Astrocyte (in vitro differentiated cells and primary cell): ENCODE data around the gene CHAC1. TPM values are rescaled to one million over a fixed set of nuclear protein-coding genes. Genes with fewer than 3 reads are reported as not detected.
A peak's percentile ranks its signal among the peaks of the same experiment; 100 is the strongest.

Experiments
- DNase-seq: peaks from one replicate; pipeline ENCODE4 v3.0.0-alpha.2; 2010; ENCODE audit warnings: low read depth
- FAIRE-seq: peaks from 2 replicates; lab custom pipeline; 2011; peaks lifted over from hg19 to GRCh38; lab: Jason Lieb, UNC
- H2AFZ ChIP-seq: 2 replicates; pipeline ENCODE4 v1.6.0; 2012; ENCODE audit warnings: low read depth, low read length, inconsistent platforms
- H3K27ac ChIP-seq: 2 replicates; pipeline ENCODE4 v1.5.1; 2011; ENCODE audit warnings: low read depth, low read length, inconsistent platforms
- H3K27me3 ChIP-seq: 2 replicates; pipeline ENCODE4 v1.6.0; 2011; ENCODE audit warnings: low read length, inconsistent platforms; ENCODE audit not compliant: insufficient read depth
- H3K36me3 ChIP-seq: 2 replicates; pipeline ENCODE4 v1.5.1; 2011; ENCODE audit warnings: low read length, inconsistent platforms; ENCODE audit not compliant: insufficient read depth
- H3K4me1 ChIP-seq: 2 replicates; pipeline ENCODE4 v1.5.1; 2011; ENCODE audit warnings: low read length, inconsistent platforms; ENCODE audit not compliant: insufficient read depth
- H3K4me2 ChIP-seq: 2 replicates; pipeline ENCODE4 v1.6.0; 2012; ENCODE audit warnings: low read length, inconsistent platforms
- H3K4me3 ChIP-seq: 2 replicates; pipeline ENCODE4 v1.5.1; 2011; ENCODE audit warnings: low read depth, mild to moderate bottlenecking, low read length, inconsistent platforms; ENCODE audit not compliant: insufficient read depth
- H3K79me2 ChIP-seq: 2 replicates; pipeline ENCODE4 v1.6.0; 2012; ENCODE audit warnings: mild to moderate bottlenecking, low read length, inconsistent platforms; ENCODE audit not compliant: insufficient read depth
- H3K9ac ChIP-seq: 2 replicates; pipeline ENCODE4 v1.6.0; 2012; ENCODE audit warnings: mild to moderate bottlenecking, low read length, inconsistent platforms
- H3K9me3 ChIP-seq: 2 replicates; pipeline ENCODE4 v1.5.1; 2012; ENCODE audit warnings: low read depth, mild to moderate bottlenecking, low read length, inconsistent platforms; ENCODE audit not compliant: insufficient read depth
- H4K20me1 ChIP-seq: 2 replicates; pipeline ENCODE4 v1.6.0; 2012; ENCODE audit warnings: low read length, inconsistent platforms; ENCODE audit not compliant: insufficient read depth
- H3K27ac Mint-ChIP-seq: one replicate; pipeline ENCODE4 v1.8.0; 2021; ENCODE audit warnings: mild to moderate bottlenecking, mixed read lengths; ENCODE audit not compliant: unreplicated experiment
- H3K27me3 Mint-ChIP-seq: one replicate; pipeline ENCODE4 v1.8.0; 2021; ENCODE audit warnings: low read depth, mixed read lengths; ENCODE audit not compliant: unreplicated experiment
- H3K36me3 Mint-ChIP-seq: one replicate; pipeline ENCODE4 v1.8.0; 2021; ENCODE audit warnings: low read depth, mixed read lengths; ENCODE audit not compliant: unreplicated experiment
- H3K4me1 Mint-ChIP-seq: one replicate; pipeline ENCODE4 v1.8.0; 2021; ENCODE audit warnings: low read depth, mixed read lengths; ENCODE audit not compliant: unreplicated experiment
- H3K4me3 Mint-ChIP-seq: one replicate; pipeline ENCODE4 v1.8.0; 2021; ENCODE audit warnings: mild to moderate bottlenecking, moderate library complexity, mixed read lengths; ENCODE audit not compliant: unreplicated experiment
- H3K9me3 Mint-ChIP-seq: one replicate; pipeline ENCODE4 v1.8.0; 2021; ENCODE audit warnings: mild to moderate bottlenecking, mixed read lengths; ENCODE audit not compliant: unreplicated experiment
- CTCF ChIP-seq: IDR thresholded peaks from 2 replicates; pipeline ENCODE4 v1.5.1; 2011; ENCODE audit warnings: low read depth, mild to moderate bottlenecking, inconsistent platforms, low read length, moderate library complexity; ENCODE audit not compliant: insufficient read depth
- EZH2 ChIP-seq: IDR thresholded peaks from 2 replicates; pipeline ENCODE4 v1.6.1; 2012; ENCODE audit warnings: mild to moderate bottlenecking, low read length, inconsistent platforms; ENCODE audit not compliant: insufficient read depth
- total RNA-seq: library from RNA; stranded (reverse); gene quantifications from 2 replicates; pipeline ENCODE4 v1.2.1, GENCODE V29; 2021

The CHAC1 gene
- total RNA-seq, 1 donor from 2014 or later = 55.9 TPM

- Mint-ChIP-seq H3K27ac (no peak overlapping the region), H3K4me3 (peak overlapping the region; percentile 66), H3K4me1 (peaks cover 29% of the 10 kb centered on the region), H3K36me3 (peaks cover 39% of the 10 kb centered on the region), H3K9me3 (peaks cover 10% of the 10 kb centered on the region), H3K27me3 (peaks cover 6% of the 10 kb centered on the region)
- H3K4me1 ChIP-seq = peaks cover 7% of the 10 kb centered on the region
- FAIRE-seq (no peak), DNase-seq (no peak)
- H3K27ac ChIP-seq = no peak overlapping the region
- H2AFZ ChIP-seq = no peak overlapping the region
- TF ChIP-seq CTCF (no peak), EZH2 (no peak)
- H3K79me2 ChIP-seq = no peaks in the 10 kb centered on the region
- no peaks in the 10 kb centered on the region for H3K36me3 ChIP-seq
- H3K4me3 ChIP-seq = no peak overlapping the region
- no peak overlapping the region for H3K4me2 ChIP-seq
- H4K20me1 ChIP-seq = peaks cover 11% of the 10 kb centered on the region
- H3K9me3 ChIP-seq = no peaks in the 10 kb centered on the region
- H3K27me3 ChIP-seq = no peaks in the 10 kb centered on the region
- no peak overlapping the region for H3K9ac ChIP-seq
Measured at GRCh38 chr15:40957581-40958051, 4.3 kb downstream of the CHAC1 start.

GRCh38 chr15:40958146-40958545 is 4.9 kb downstream of the CHAC1 start:
- Histone ChIP-seq H3K27ac (no peak overlapping the region), H2AFZ (no peak overlapping the region), H3K4me3 (no peak overlapping the region), H3K4me1 (peaks cover 5% of the 10 kb centered on the region), H3K79me2 (no peaks in the 10 kb centered on the region), H3K9ac (no peak overlapping the region), H3K4me2 (no peak overlapping the region), H3K27me3 (no peaks in the 10 kb centered on the region), H4K20me1 (peaks cover 11% of the 10 kb centered on the region), H3K36me3 (no peaks in the 10 kb centered on the region), H3K9me3 (no peaks in the 10 kb centered on the region)
- peaks cover 43% of the 10 kb centered on the region for H3K36me3 Mint-ChIP-seq
- no peak overlapping the region for H3K4me3 Mint-ChIP-seq
- H3K4me1 Mint-ChIP-seq = peaks cover 29% of the 10 kb centered on the region
- no peak for FAIRE-seq
- peaks cover 9% of the 10 kb centered on the region for H3K27me3 Mint-ChIP-seq
- no peak for TF ChIP-seq EZH2
- H3K9me3 Mint-ChIP-seq = peaks cover 15% of the 10 kb centered on the region
- peak overlapping the region; percentile 34 for H3K27ac Mint-ChIP-seq
- no peak for DNase-seq

- H3K27me3 Mint-ChIP-seq = peaks cover 10% of the 10 kb centered on the region
- H3K4me2 ChIP-seq = no peak overlapping the region
- FAIRE-seq (no peak), DNase-seq (no peak)
- H3K4me3 ChIP-seq = no peak overlapping the region
- H3K27ac Mint-ChIP-seq = peak overlapping the region; percentile 64
- peaks cover 29% of the 10 kb centered on the region for H3K4me1 Mint-ChIP-seq
- peaks cover 44% of the 10 kb centered on the region for H3K36me3 Mint-ChIP-seq
- no peak overlapping the region for H2AFZ ChIP-seq
- H3K9me3 ChIP-seq = no peaks in the 10 kb centered on the region
- no peak overlapping the region for H3K4me3 Mint-ChIP-seq
- no peaks in the 10 kb centered on the region for H3K27me3 ChIP-seq
- no peak for TF ChIP-seq EZH2
- no peak for TF ChIP-seq CTCF
- H3K27ac ChIP-seq = no peak overlapping the region
- H4K20me1 ChIP-seq = peaks cover 11% of the 10 kb centered on the region
- H3K36me3 ChIP-seq = no peaks in the 10 kb centered on the region
- H3K79me2 ChIP-seq = no peaks in the 10 kb centered on the region
- H3K9me3 Mint-ChIP-seq = peaks cover 16% of the 10 kb centered on the region
- no peak overlapping the region for H3K9ac ChIP-seq
- H3K4me1 ChIP-seq = no peaks in the 10 kb centered on the region
Measured at GRCh38 chr15:40958723-40959122, 5.5 kb downstream of the CHAC1 start.
